GM12891 (cell line): ENCODE measurements around the gene FHL5.

Source experiments
- PAX5 ChIP-seq: IDR thresholded peaks from 2 replicates; pipeline ENCODE4 v1.6.1; 2011; ENCODE audit warnings: low read length, moderate library complexity, mild to moderate bottlenecking; ENCODE audit not compliant: insufficient read depth, severe bottlenecking
- POLR2A ChIP-seq: IDR thresholded peaks from 2 replicates; pipeline ENCODE4 v1.6.1; 2011; ENCODE audit warnings: low read depth, low read length, control low read depth
- POLR2AphosphoS5 ChIP-seq: IDR thresholded peaks from 2 replicates; pipeline ENCODE4 v1.6.1; 2011; ENCODE audit warnings: low read depth, low read length, control low read depth
- POU2F2 ChIP-seq: IDR thresholded peaks from 2 replicates; pipeline ENCODE4 v1.6.1; 2011; ENCODE audit warnings: low read depth, mild to moderate bottlenecking, control low read depth, low read length, moderate library complexity
- SPI1 ChIP-seq: IDR thresholded peaks from 2 replicates; pipeline ENCODE4 v1.6.1; 2011; ENCODE audit warnings: low read depth, low read length, control low read depth
- TAF1 ChIP-seq: IDR thresholded peaks from 2 replicates; pipeline ENCODE4 v1.6.1; 2011; ENCODE audit warnings: low read depth, low read length, control low read depth

DNA sequence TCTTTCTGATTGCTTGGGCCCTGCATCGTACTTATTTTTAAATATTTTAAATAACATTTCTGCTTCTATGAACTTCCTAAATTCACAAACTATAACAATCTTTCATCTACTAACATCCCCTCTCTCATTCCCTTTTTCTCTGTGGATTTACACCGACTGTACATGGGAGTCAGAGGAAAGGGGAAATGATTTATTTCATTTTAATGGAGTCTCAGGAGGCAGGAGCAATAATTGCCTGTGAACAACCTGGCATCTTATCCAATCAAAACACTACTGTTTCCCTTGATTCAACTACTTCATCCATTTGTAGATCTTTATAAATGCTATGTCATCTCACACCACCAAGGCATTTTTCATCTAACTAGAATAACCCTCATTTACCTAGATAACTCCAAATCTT, 89.6 kb downstream of the FHL5 start:
- TF ChIP-seq POLR2A (no peak), POLR2AphosphoS5 (no peak), TAF1 (no peak), PAX5 (no peak), POU2F2 (no peak), SPI1 (no peak)
